H9 (cell line): ENCODE data around the gene PPP1R15A. TPM values are rescaled to one million over a fixed set of nuclear protein-coding genes. Genes with fewer than 3 reads are reported as not detected.
"Not testable (repeated sequence)": the region's sequence is repeated elsewhere in the genome, so short reads cannot be mapped to it uniquely, and the experiment has no call there.

Experiments
- DNase-seq: peaks from one replicate; pipeline ENCODE4 v3.0.0-alpha.2; 2017
- H2AFZ ChIP-seq: one replicate; pipeline ENCODE4 v1.6.1; 2013; ENCODE audit warnings: mild to moderate bottlenecking, low read length, control low read depth, moderate library complexity
- H2AK5ac ChIP-seq: 2 replicates; pipeline ENCODE4 v1.6.1; 2013; ENCODE audit warnings: low read length, control low read depth, mixed read lengths; ENCODE audit not compliant: insufficient read length
- H2BK120ac ChIP-seq: one replicate; pipeline ENCODE4 v1.6.1; 2013; ENCODE audit warnings: low read depth, mild to moderate bottlenecking, low read length, control low read depth, inconsistent platforms; ENCODE audit not compliant: poor library complexity, severe bottlenecking
- H2BK12ac ChIP-seq: 2 replicates; pipeline ENCODE4 v1.6.1; 2013; ENCODE audit warnings: low read length, control low read depth, mixed read lengths, low read depth; ENCODE audit not compliant: insufficient read length
- H2BK15ac ChIP-seq: 2 replicates; pipeline ENCODE4 v1.6.1; 2013; ENCODE audit warnings: low read depth, low read length, control low read depth
- H2BK20ac ChIP-seq: one replicate; pipeline ENCODE4 v1.6.1; 2013; ENCODE audit warnings: low read depth, mild to moderate bottlenecking, low read length, control low read depth, inconsistent platforms; ENCODE audit not compliant: poor library complexity, severe bottlenecking
- H2BK5ac ChIP-seq: 2 replicates; pipeline ENCODE4 v1.6.1; 2013; ENCODE audit warnings: low read length, control low read depth, mixed read lengths; ENCODE audit not compliant: insufficient read length
- H3K14ac ChIP-seq: 2 replicates; pipeline ENCODE4 v1.6.1; 2013; ENCODE audit warnings: low read length, control low read depth; ENCODE audit not compliant: insufficient read depth
- H3K18ac ChIP-seq: 2 replicates; pipeline ENCODE4 v1.6.1; 2013; ENCODE audit warnings: low read depth, mild to moderate bottlenecking, mixed read lengths, low read length, control low read depth; ENCODE audit not compliant: insufficient read length
- H3K23ac ChIP-seq: 2 replicates; pipeline ENCODE4 v1.6.1; 2013; ENCODE audit warnings: low read length, control low read depth, mixed read lengths, low read depth; ENCODE audit not compliant: insufficient read length
- H3K23me2 ChIP-seq: 2 replicates; pipeline ENCODE4 v1.6.1; 2013; ENCODE audit warnings: low read depth, mild to moderate bottlenecking, mixed read lengths, low read length, control low read depth; ENCODE audit not compliant: insufficient read length, poor library complexity, severe bottlenecking
- H3K27ac ChIP-seq: 2 replicates; pipeline ENCODE4 v1.5.1; 2013; ENCODE audit warnings: low read length, control low read depth, mixed read lengths, low read depth; ENCODE audit not compliant: insufficient read length
- H3K27me3 ChIP-seq: 2 replicates; pipeline ENCODE4 v1.6.1; 2013; ENCODE audit warnings: low read length, control low read depth, inconsistent platforms; ENCODE audit not compliant: insufficient read depth
- H3K4ac ChIP-seq: 2 replicates; pipeline ENCODE4 v1.6.1; 2013; ENCODE audit warnings: low read depth, mild to moderate bottlenecking, control low read depth, inconsistent platforms, low read length, moderate library complexity
- H3K4me1 ChIP-seq: 2 replicates; pipeline ENCODE4 v1.6.1; 2013; ENCODE audit warnings: low read length, control low read depth, inconsistent platforms; ENCODE audit not compliant: insufficient read depth
- H3K4me2 ChIP-seq: 2 replicates; pipeline ENCODE4 v1.6.1; 2013; ENCODE audit warnings: low read length, control low read depth, mixed read lengths; ENCODE audit not compliant: insufficient read length, insufficient read depth
- H3K56ac ChIP-seq: 2 replicates; pipeline ENCODE4 v1.6.1; 2013; ENCODE audit warnings: low read depth, mild to moderate bottlenecking, mixed read lengths, low read length, control low read depth; ENCODE audit not compliant: insufficient read length
- H3K79me1 ChIP-seq: 2 replicates; pipeline ENCODE4 v1.6.1; 2013; ENCODE audit warnings: low read depth, mild to moderate bottlenecking, moderate library complexity, low read length, control low read depth, inconsistent platforms; ENCODE audit not compliant: insufficient read depth, poor library complexity, severe bottlenecking
- H3K79me2 ChIP-seq: 2 replicates; pipeline ENCODE4 v1.6.1; 2013; ENCODE audit warnings: low read length, control low read depth, inconsistent platforms; ENCODE audit not compliant: insufficient read depth
- H3K9ac ChIP-seq: 2 replicates; pipeline ENCODE4 v1.6.1; 2013; ENCODE audit warnings: low read length, control low read depth, mixed read lengths; ENCODE audit not compliant: insufficient read length; ENCODE audit errors: extremely low read depth
- H3K9me3 ChIP-seq: one replicate; pipeline ENCODE4 v1.6.1; 2013; ENCODE audit warnings: low read depth, low read length, inconsistent platforms; ENCODE audit not compliant: control insufficient read depth
- H3T11ph ChIP-seq: one replicate; pipeline ENCODE4 v1.6.1; 2013; ENCODE audit warnings: mild to moderate bottlenecking, low read length, control low read depth, inconsistent platforms
- H4K20me1 ChIP-seq: one replicate; pipeline ENCODE4 v1.6.1; 2013; ENCODE audit not compliant: control insufficient read depth, insufficient read length, insufficient read depth
- H4K5ac ChIP-seq: 2 replicates; pipeline ENCODE4 v1.6.1; 2013; ENCODE audit warnings: low read depth, mild to moderate bottlenecking, mixed read lengths, low read length, control low read depth; ENCODE audit not compliant: insufficient read length
- H4K8ac ChIP-seq: replicated peaks from 2 replicates; pipeline ENCODE4 v1.6.1; 2013; ENCODE audit warnings: low read length, control low read depth, mixed read lengths, low read depth; ENCODE audit not compliant: insufficient read length
- H4K91ac ChIP-seq: 2 replicates; pipeline ENCODE4 v1.6.1; 2013; ENCODE audit warnings: low read depth, mild to moderate bottlenecking, moderate library complexity, mixed read lengths, low read length, control low read depth; ENCODE audit not compliant: insufficient read length
- H3K27ac Mint-ChIP-seq, 3 experiments: 2 replicates in 2 of 3; 3 replicates in 1 of 3; pipeline ENCODE4 v1.8.0; 2020 to 2021; ENCODE audit warnings: mixed read lengths in 3 of 3, mild to moderate bottlenecking in 1 of 3, moderate library complexity in 1 of 3
- H3K27me3 Mint-ChIP-seq: 2 replicates; pipeline ENCODE4 v1.8.0; 2021; ENCODE audit warnings: low read depth, mild to moderate bottlenecking, moderate library complexity, mixed read lengths
- H3K36me3 Mint-ChIP-seq, 3 experiments: 2 replicates in 2 of 3; 3 replicates in 1 of 3; pipeline ENCODE4 v1.8.0; 2020 to 2021; ENCODE audit warnings: low read depth in 3 of 3, mixed read lengths in 3 of 3; ENCODE audit not compliant: insufficient read depth in 1 of 3
- H3K4me1 Mint-ChIP-seq, 2 experiments: 2 replicates each; pipeline ENCODE4 v1.8.0; 2020; ENCODE audit warnings: mixed read lengths in 2 of 2
- H3K4me3 Mint-ChIP-seq, 2 experiments: 2 replicates in 1 of 2; 3 replicates in 1 of 2; pipeline ENCODE4 v1.8.0; 2020 to 2021; ENCODE audit warnings: mild to moderate bottlenecking in 2 of 2, mixed read lengths in 2 of 2, moderate library complexity in 1 of 2
- H3K9me3 Mint-ChIP-seq, 2 experiments: 2 replicates in 1 of 2; 3 replicates in 1 of 2; pipeline ENCODE4 v1.8.0; 2020; ENCODE audit warnings: mild to moderate bottlenecking in 2 of 2, mixed read lengths in 2 of 2, moderate library complexity in 1 of 2
- CTCF ChIP-seq: fragments of 200-600 bp; sonication (generic); conservative IDR thresholded peaks from 3 replicates; pipeline ENCODE4 v1.8.0; 2021; ENCODE audit warnings: antibody characterized with exemption, mild to moderate bottlenecking
- WGBS: extraction: QIAGEN DNeasy Blood & Tissue Kit; methylation state at CpG from one replicate; pipeline ENCODE4 v1.1.7; 2013; ENCODE audit warnings: missing lambda C conversion rate, low lambda C conversion rate, mixed read lengths; ENCODE audit not compliant: insufficient read length; ENCODE audit errors: extremely low coverage; 5-methylcytosine and 5-hydroxymethylcytosine counted together
- total RNA-seq: library from RNA; stranded (reverse); gene quantifications from 2 replicates; pipeline ENCODE4 v1.2.1, GENCODE V29; 2021

Gene PPP1R15A
- total RNA-seq, 1 experiment from 2014 or later: 17.2 TPM

- Histone ChIP-seq H2BK120ac (no peak overlapping the region), H2BK12ac (no peak overlapping the region), H3K23me2 (peaks cover 7% of the 10 kb centered on the region), H3K56ac (no peak overlapping the region), H3K23ac (no peak overlapping the region), H2BK5ac (no peak overlapping the region), H4K8ac (no peak overlapping the region), H3K4me1 (peaks cover 6% of the 10 kb centered on the region), H4K20me1 (no peaks in the 10 kb centered on the region), H3K18ac (no peak overlapping the region), H3K9me3 (no peaks in the 10 kb centered on the region), H3K27ac (no peak overlapping the region), H2BK20ac (no peak overlapping the region), H3K4me2 (no peak overlapping the region), H3K27me3 (no peaks in the 10 kb centered on the region), H3K9ac (no peak overlapping the region), H2BK15ac (no peak overlapping the region), H3K79me1 (peaks cover 11% of the 10 kb centered on the region), H4K91ac (no peak overlapping the region), H2AK5ac (no peak overlapping the region), H3K4ac (no peak overlapping the region), H4K5ac (no peak overlapping the region), H2AFZ (no peak overlapping the region), H3T11ph (no peak overlapping the region), H3K79me2 (peaks cover 4% of the 10 kb centered on the region; the same call in 1 of the 2 replicates), H3K14ac (no peak overlapping the region)
- Mint-ChIP-seq H3K27ac (no peak overlapping the region), H3K36me3 (peaks cover 21 to 30% (median 21%) of the 10 kb centered on the region in 3 experiments), H3K4me3 (no peak overlapping the region), H3K9me3 (no peaks in the 10 kb centered on the region), H3K27me3 (no peaks in the 10 kb centered on the region), H3K4me1 (peaks cover 32 to 44% of the 10 kb centered on the region in 2 experiments)
- WGBS: no CpG with 5 or more reads among the region's 9 CpGs
- DNase-seq: no peak
- TF ChIP-seq CTCF: no peak
Observed at GRCh38 chr19:48870048-48870447, 2.2 kb upstream of the PPP1R15A start.

- H2BK120ac ChIP-seq, DNase-seq, H4K20me1 ChIP-seq, H3K18ac ChIP-seq, H3K27ac ChIP-seq, H3K14ac ChIP-seq, H3K9me3 ChIP-seq, H3K4ac ChIP-seq, H3K4me2 ChIP-seq, H3K9ac ChIP-seq, H3K4me1 ChIP-seq, H2BK12ac ChIP-seq, H3K23ac ChIP-seq, H3K27me3 ChIP-seq, H3K79me2 ChIP-seq, H4K5ac ChIP-seq, H4K8ac ChIP-seq, H4K91ac ChIP-seq, H2AK5ac ChIP-seq, H2BK15ac ChIP-seq, H3K56ac ChIP-seq, H3K27me3 Mint-ChIP-seq, H3K23me2 ChIP-seq, H3K9me3 Mint-ChIP-seq, H2BK5ac ChIP-seq, H2AFZ ChIP-seq, H2BK20ac ChIP-seq, H3T11ph ChIP-seq: not testable (repeated sequence)
- peaks cover 34 to 41% of the 10 kb centered on the region in 2 experiments for H3K4me1 Mint-ChIP-seq
- H3K4me3 Mint-ChIP-seq: peak overlapping the region; percentile 98 to 99; a peak in 4 of 5 replicates
- H3K27ac Mint-ChIP-seq: peak overlapping the region; percentile 100; a peak in 4 of 7 replicates
- WGBS: no CpG with 5 or more reads among the region's 31 CpGs
- peaks cover 29 to 41% (median 36%) of the 10 kb centered on the region in 3 experiments for H3K36me3 Mint-ChIP-seq
- H3K79me1 ChIP-seq: peaks cover 11% of the 10 kb centered on the region
Observed at GRCh38 chr19:48871471-48872181, 595 bp upstream of the PPP1R15A start.
